ENCODE data around the gene COBLL1.
"Not testable (repeated sequence)": the region's sequence is repeated elsewhere in the genome, so short reads cannot be mapped to it uniquely, and the experiment has no call there.

The COBLL1 gene, protein sequence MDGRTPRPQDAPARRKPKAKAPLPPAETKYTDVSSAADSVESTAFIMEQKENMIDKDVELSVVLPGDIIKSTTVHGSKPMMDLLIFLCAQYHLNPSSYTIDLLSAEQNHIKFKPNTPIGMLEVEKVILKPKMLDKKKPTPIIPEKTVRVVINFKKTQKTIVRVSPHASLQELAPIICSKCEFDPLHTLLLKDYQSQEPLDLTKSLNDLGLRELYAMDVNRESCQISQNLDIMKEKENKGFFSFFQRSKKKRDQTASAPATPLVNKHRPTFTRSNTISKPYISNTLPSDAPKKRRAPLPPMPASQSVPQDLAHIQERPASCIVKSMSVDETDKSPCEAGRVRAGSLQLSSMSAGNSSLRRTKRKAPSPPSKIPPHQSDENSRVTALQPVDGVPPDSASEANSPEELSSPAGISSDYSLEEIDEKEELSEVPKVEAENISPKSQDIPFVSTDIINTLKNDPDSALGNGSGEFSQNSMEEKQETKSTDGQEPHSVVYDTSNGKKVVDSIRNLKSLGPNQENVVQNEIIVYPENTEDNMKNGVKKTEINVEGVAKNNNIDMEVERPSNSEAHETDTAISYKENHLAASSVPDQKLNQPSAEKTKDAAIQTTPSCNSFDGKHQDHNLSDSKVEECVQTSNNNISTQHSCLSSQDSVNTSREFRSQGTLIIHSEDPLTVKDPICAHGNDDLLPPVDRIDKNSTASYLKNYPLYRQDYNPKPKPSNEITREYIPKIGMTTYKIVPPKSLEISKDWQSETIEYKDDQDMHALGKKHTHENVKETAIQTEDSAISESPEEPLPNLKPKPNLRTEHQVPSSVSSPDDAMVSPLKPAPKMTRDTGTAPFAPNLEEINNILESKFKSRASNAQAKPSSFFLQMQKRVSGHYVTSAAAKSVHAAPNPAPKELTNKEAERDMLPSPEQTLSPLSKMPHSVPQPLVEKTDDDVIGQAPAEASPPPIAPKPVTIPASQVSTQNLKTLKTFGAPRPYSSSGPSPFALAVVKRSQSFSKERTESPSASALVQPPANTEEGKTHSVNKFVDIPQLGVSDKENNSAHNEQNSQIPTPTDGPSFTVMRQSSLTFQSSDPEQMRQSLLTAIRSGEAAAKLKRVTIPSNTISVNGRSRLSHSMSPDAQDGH

GRCh38 chr2:164841719-164842623, at the start of gene COBLL1:
COBLL1 (minus strand) TSS chr2:164841823; CDS start chr2:164841196, 627 bp downstream.
- peak in 2 of 4 experiments; percentile 3 to 6 for DNase-seq

DNA sequence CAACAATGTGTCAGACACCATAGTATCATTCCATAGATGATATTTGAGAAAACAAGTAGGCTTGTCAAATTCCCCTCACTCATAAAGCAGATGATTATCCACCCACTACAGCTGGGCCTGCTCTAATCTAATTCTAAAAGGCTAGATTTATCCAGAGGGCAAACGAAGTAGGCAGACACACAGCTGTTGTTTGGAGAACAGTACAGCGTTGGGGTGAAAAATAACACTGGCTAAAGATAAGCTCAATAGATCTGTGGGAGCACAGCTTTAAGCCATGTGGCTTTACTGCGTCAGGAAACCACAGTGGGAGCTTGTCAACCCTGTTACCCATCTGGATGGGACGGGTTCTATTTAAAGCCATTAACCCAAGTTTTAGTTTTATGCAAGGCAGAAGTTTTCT, 48.9 kb upstream of the COBLL1 start:
- DNase-seq: no peak

- DNase-seq: no peak
These were observed 47.0 kb upstream of the COBLL1 start for GRCh38 chr2:164888592-164888991.

GRCh38 chr2:164887434-164888144, 46.0 kb upstream of the COBLL1 start:
- DNase-seq: no peak

GRCh38 chr2:164882276-164882675, 40.7 kb upstream of the COBLL1 start:
- no peak for DNase-seq

DNA sequence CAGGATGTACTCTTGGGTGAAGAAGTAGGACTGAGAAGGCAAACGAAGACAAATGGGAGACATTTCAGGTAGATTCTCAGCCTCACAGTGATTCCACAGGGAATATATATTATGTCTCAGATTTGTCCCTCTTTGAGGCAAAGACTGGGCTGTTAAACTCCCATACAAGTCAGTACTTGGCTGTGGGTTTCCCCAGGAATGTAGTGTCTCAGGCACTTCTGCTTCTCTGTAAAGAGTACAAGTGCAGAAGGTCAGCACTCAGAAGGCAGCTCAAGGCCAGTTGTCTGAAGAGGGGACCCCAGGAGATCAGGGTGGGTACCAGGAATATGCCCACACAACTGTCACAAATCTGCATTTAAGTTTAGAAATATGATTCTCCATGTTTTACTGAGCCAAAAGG, 39.9 kb upstream of the COBLL1 start:
- no peak for DNase-seq

DNA sequence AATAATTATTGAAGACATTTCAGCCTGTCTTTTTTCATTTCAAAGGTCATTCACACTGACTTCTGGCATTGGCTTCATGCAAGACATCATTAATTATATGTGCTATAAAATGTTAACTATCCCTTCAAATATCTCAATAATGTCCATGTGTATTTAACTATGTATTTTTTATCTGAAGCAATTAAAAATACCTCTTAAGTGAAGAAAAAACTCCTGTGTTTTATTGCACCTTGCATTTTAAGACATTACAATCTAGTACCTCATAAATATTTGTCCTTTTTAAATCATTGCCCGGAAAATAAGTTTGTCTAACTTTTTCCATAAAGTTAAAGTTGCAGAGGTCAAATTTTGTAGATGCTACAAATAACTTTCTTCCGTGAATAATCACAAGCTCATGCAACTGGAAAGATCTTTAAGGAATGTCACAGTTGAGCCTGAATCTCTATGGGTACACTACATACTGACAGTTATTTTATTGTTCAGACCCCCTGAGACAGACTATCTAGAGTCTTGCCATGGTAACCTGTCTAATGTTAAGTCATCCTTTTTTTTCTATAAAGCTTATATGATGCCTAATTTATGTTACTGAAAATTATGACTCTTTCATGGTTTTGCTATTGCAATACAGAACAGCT, 38.4 kb upstream of the COBLL1 start:
- no peak for DNase-seq

DNA sequence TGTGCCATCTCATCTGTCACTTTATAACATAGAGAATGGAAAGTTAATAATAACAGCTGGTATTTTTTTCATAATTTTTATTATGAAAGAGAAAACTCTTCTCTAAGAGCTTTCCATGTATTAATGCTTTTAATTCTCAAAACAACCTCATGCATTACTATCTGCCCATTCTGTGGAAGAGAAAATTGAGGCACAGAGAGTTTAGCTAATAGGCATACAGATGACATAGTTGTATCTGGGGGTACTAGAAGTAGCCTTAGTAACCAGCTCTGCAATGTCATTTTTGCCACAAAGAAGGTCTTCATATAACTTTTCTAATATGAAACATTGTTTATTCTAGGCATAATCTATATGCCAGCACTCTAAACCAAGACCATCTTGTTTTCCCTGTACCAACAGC, 36.3 kb upstream of the COBLL1 start:
- no peak for DNase-seq

GRCh38 chr2:164877169-164877568, 35.5 kb upstream of the COBLL1 start:
- no peak for DNase-seq

- no peak for DNase-seq
These were observed 33.9 kb upstream of the COBLL1 start for GRCh38 chr2:164875334-164876205.

DNA sequence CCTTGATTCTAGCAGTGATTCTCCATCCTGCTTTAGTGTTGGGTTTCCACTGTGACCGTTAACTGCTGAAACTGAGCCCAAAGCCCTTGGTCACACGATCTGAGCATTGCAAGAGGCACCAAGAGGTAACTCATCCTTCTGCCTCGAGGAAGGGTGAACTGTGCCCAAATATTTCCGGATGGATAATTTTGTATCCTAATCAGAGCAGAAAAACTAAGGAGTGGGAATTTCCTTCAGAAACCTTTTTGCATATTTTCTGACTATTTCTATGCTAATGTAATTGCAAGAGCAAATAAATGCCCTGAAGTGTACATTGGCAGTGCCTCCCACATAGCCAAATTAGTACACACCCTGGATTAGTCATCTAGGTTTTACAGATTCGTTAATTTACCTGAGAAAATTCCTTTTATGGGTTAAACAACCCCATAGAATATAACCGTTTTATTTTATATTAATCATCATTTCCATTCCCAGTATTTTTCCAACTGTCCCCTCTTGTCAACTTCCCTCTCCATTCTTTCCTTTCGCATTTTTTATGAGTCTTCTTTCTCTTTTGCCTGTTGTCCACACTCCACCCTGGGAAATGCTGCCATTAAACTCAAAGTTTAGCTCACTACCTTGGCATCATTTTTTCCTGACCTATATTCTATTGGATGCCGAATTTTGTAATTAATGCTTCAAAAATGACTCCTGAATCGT, 31.7 kb upstream of the COBLL1 start:
- DNase-seq: no peak

GRCh38 chr2:164871404-164871803, 29.8 kb upstream of the COBLL1 start:
- DNase-seq: no peak

DNA sequence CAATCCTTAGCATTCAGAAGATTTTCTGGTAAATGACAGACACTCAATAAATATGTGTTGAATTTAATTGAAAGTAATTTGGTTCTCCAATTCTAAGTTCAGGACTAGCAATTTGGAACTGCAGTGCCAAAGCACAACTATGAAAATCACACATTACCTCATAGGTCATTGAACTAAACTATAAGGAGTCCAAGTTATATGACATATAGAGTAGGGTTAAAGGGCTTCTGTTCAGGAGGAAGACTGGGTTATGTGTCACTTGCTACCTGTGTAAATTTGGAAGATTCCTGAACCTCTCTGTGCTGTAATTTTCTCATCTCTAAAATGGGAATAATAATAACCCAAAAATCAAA, 27.8 kb upstream of the COBLL1 start:
- no peak for DNase-seq

DNA sequence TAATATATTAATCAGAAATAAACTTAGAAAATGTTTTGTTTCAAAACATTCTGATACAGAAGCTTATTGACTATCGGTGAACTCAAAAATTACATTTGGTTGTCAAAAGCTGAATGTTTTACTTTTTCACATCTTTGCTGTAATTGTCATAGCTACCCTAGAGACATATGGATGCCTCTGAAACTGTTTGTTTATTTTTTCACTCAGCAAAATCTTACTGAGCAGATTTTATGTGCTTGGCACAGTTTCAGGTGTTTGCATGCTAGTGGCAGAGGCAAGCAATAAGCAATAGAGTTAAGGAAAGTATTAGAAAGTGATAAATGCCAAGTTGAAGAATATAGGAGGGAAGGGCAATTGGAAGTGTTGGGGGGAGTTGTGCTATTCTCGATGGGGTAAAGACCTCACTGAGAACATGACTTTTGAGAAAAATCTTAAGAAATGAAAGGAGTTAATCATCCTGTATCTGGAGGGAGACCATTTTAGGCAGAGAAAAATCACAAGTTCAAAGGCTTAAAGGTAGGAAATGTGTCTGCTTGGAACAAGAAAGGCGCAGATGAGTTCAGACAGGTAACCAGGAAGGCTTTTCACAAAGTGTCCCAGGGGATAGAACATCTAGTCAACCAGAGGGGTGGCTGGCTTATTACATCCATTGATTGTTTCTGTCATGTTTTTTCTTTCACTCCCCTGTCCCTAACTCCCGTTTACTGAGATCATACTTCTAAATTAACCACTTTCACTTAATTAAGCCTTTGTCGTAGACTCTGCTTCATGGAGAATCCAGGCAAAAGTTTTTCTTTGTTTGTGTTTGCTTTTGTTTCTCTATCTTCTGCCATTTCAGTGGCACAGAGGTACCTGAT, 27.2 kb upstream of the COBLL1 start:
- DNase-seq: no peak

DNA sequence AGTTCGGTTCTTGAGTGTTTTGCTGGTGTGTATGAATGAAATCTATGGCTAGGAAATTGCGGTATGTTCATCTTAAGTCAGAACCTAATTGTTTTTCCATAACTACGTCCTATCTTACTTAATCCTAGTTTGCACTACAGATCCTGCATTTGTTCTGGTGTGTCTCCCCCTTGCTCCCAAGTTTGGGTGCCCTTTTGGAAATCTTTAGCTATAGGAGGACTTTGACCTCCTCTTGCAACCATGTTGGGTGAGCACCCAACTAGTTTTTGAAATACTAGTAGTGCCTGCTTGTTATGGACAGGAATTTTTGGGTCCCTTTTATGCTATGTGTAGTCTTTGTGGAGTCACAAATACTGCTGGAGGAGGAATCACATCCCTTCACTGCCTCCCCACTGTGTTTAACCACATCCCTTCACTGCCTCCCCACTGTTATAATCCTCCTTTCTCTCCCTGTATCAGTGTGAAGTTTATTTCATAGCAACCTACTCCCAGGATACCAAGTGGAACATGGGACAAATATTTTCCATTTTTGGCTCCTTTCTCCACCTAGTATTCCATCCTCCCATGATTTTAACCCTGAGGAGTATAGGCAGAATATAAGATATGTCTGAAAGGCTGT, 26.3 kb upstream of the COBLL1 start:
- DNase-seq: no peak

GRCh38 chr2:164866381-164866780, 24.8 kb upstream of the COBLL1 start:
- DNase-seq: not testable (repeated sequence)

DNA sequence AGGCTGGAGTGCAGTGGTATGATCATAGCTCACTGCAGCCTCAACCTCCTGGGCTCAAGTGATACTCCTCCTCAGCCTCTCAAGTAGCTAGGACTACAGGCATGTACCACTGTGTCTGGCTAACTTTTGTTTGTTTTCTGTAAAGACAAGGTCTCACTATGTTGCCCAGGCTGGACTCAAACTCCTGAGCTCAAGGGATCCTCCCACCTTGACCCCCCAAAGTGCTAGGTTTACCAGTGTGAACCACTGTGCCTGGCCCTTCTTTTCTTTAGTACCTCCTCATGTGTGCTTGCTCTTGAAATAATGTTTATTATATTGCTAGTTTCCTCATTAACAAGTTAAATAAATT, 19.0 kb upstream of the COBLL1 start:
- no peak for DNase-seq

All from activated CD4-positive, CD25-positive, alpha-beta regulatory T cell (primary cell).